SK-N-SH (cell line): ENCODE measurements around the gene SH3PXD2A.

Experiments
- CTCF ChIP-seq: fragments of 200-600 bp; sonication (generic); IDR thresholded peaks from 2 replicates; pipeline ENCODE4 v1.6.1; 2017; ENCODE audit warnings: antibody characterized with exemption, mild to moderate bottlenecking, moderate library complexity
- MAX ChIP-seq: IDR thresholded peaks from 2 replicates; pipeline ENCODE4 v1.4.0; 2012; ENCODE audit warnings: low read depth
- NRF1 ChIP-seq: IDR thresholded peaks from 2 replicates; pipeline ENCODE4 v1.6.1; 2012; ENCODE audit warnings: low read depth, mild to moderate bottlenecking, low read length
- PBX3 ChIP-seq: IDR thresholded peaks from 2 replicates; pipeline ENCODE4; 2012
- POLR2AphosphoS5 ChIP-seq: IDR thresholded peaks from 2 replicates; pipeline ENCODE4 v1.6.1; 2012; ENCODE audit warnings: low read depth, low read length
- REST ChIP-seq: IDR thresholded peaks from 2 replicates; pipeline ENCODE4 v1.6.1; 2012; ENCODE audit warnings: mild to moderate bottlenecking, low read depth, low read length, moderate library complexity
- RFX5 ChIP-seq: IDR thresholded peaks from 2 replicates; pipeline ENCODE4 v1.6.1; 2012; ENCODE audit warnings: mild to moderate bottlenecking, improper control_type of control experiment, low read length
- TAF1 ChIP-seq: IDR thresholded peaks from 2 replicates; pipeline ENCODE4 v1.6.1; 2012; ENCODE audit warnings: low read depth, mild to moderate bottlenecking, low read length, moderate library complexity, borderline replicate concordance

- TF ChIP-seq PBX3 (no peak), NRF1 (no peak), CTCF (no peak), MAX (no peak), TAF1 (no peak), RFX5 (no peak), POLR2AphosphoS5 (no peak), REST (no peak)
Measured at GRCh38 chr10:103576862-103577261, 278.5 kb downstream of the SH3PXD2A start.
